ENCODE results near the gene OSMR. TPM values are rescaled to one million over a fixed set of nuclear protein-coding genes. Genes with fewer than 3 reads are reported as not detected.

OSMR gene
- polyA plus RNA-seq, 4 donors, result 0.22 to 9.2 (median 1.7) TPM

DNA sequence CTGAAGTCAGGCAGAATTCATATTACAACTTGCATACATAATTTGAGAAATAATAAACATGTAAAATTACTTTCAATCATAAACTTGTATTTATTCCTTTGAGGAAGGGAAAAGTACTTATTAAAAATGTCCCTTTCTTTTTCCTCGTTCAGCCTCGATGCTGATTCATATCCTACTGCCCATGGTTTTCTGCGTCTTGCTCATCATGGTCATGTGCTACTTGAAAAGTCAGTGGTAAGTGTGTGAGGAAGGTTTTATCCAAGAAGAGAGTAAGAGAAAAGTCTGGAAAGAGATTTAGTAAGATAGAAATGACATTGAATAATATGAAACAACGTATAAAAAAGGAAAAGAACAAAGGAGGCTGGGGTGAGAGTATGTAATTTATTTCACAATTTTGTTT lies 85.9 kb downstream of the OSMR start:
- FAIRE-seq, result no peak
- Histone ChIP-seq H3K4me1 (ENCODE audit: control insufficient read depth in 3 of 3, insufficient read depth in 2 of 3, low read depth in 1 of 3, low read length in 2 of 3) (no peaks in the 10 kb centered on the region), H3K27me3 (ENCODE audit: control insufficient read depth in 3 of 3, insufficient read depth in 3 of 3, low read length in 3 of 3) (no peaks in the 10 kb centered on the region), H3K27ac (ENCODE audit: low read depth in 1 of 3, low read length in 2 of 3) (no peak overlapping the region), H3K9me3 (ENCODE audit: control insufficient read depth in 2 of 2, insufficient read depth in 1 of 2, low read depth in 1 of 2, low read length in 1 of 2) (no peaks in the 10 kb centered on the region), H3K4me3 (ENCODE audit: low read depth in 1 of 3, low read length in 3 of 3) (no peak overlapping the region), H3K36me3 (ENCODE audit: control insufficient read depth in 3 of 3, insufficient read depth in 2 of 3, low read depth in 1 of 3, low read length in 3 of 3) (peaks cover 0 to 2% (median 0%) of the 10 kb centered on the region in 3 donors)
- 76 to 90% (median 84%) methylated on average over 4 of the region's 4 CpGs for WGBS, 3 donors
- DNase-seq, result no peak

DNA sequence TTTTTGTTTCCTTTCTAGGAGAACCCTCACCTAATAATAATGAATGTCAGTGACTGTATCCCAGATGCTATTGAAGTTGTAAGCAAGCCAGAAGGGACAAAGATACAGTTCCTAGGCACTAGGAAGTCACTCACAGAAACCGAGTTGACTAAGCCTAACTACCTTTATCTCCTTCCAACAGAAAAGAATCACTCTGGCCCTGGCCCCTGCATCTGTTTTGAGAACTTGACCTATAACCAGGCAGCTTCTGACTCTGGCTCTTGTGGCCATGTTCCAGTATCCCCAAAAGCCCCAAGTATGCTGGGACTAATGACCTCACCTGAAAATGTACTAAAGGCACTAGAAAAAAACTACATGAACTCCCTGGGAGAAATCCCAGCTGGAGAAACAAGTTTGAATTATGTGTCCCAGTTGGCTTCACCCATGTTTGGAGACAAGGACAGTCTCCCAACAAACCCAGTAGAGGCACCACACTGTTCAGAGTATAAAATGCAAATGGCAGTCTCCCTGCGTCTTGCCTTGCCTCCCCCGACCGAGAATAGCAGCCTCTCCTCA lies 87.1 kb downstream of the OSMR start:
- no peaks in the 10 kb centered on the region for H3K4me1 ChIP-seq (ENCODE audit: control insufficient read depth in 3 of 3, insufficient read depth in 2 of 3, low read depth in 1 of 3, low read length in 2 of 3)
- H3K36me3 ChIP-seq (ENCODE audit: control insufficient read depth in 3 of 3, insufficient read depth in 2 of 3, low read depth in 1 of 3, low read length in 3 of 3), result peaks cover 0 to 6% (median 0%) of the 10 kb centered on the region in 3 donors
- FAIRE-seq (no peak), DNase-seq (no peak)
- no peaks in the 10 kb centered on the region for H3K9me3 ChIP-seq (ENCODE audit: control insufficient read depth in 2 of 2, insufficient read depth in 1 of 2, low read depth in 1 of 2, low read length in 1 of 2)
- no peak overlapping the region for H3K4me3 ChIP-seq (ENCODE audit: low read depth in 1 of 3, low read length in 3 of 3)
- no peaks in the 10 kb centered on the region for H3K27me3 ChIP-seq (ENCODE audit: control insufficient read depth in 3 of 3, insufficient read depth in 3 of 3, low read length in 3 of 3)
- WGBS, 3 donors, result 75 to 86% (median 83%) methylated on average over 4 of the region's 4 CpGs
- no peak overlapping the region for H3K27ac ChIP-seq (ENCODE audit: low read depth in 1 of 3, low read length in 2 of 3)

DNA sequence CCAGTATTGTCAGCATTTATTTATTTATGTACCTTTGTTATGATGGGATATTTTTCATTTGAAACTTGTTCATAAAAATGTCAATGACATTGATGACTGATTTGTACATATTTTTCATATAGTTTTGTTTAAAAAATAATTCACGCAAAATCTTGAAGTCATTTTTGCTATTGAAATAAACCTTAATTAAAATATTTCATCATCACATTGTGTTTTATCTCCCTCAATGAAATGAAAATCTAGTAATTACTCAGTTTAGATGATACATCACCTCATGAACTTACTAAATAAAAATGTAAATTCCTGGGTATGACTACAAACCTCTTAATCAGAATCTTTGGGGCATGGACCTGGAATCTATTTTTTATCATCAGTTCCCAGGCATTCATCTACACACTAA lies 89.6 kb downstream of the OSMR start:
- Histone ChIP-seq H3K4me1 (ENCODE audit: control insufficient read depth in 3 of 3, insufficient read depth in 2 of 3, low read depth in 1 of 3, low read length in 2 of 3) (no peaks in the 10 kb centered on the region), H3K36me3 (ENCODE audit: control insufficient read depth in 3 of 3, insufficient read depth in 2 of 3, low read depth in 1 of 3, low read length in 3 of 3) (peaks cover 0 to 6% (median 0%) of the 10 kb centered on the region in 3 donors), H3K27ac (ENCODE audit: low read depth in 1 of 3, low read length in 2 of 3) (no peak overlapping the region), H3K27me3 (ENCODE audit: control insufficient read depth in 3 of 3, insufficient read depth in 3 of 3, low read length in 3 of 3) (no peaks in the 10 kb centered on the region), H3K9me3 (ENCODE audit: control insufficient read depth in 2 of 2, insufficient read depth in 1 of 2, low read depth in 1 of 2, low read length in 1 of 2) (no peaks in the 10 kb centered on the region), H3K4me3 (ENCODE audit: low read depth in 1 of 3, low read length in 3 of 3) (no peak overlapping the region)
- WGBS, 3 donors, result 55 to 100% (median 96%) methylated on average over 1 of the region's 1 CpG
- FAIRE-seq (no peak), DNase-seq (no peak)

- 94 to 100% (median 96%) methylated on average over 6 of the region's 6 CpGs for WGBS, 3 donors
- Histone ChIP-seq H3K4me1 (ENCODE audit: control insufficient read depth in 3 of 3, insufficient read depth in 2 of 3, low read depth in 1 of 3, low read length in 2 of 3) (no peaks in the 10 kb centered on the region), H3K27ac (ENCODE audit: low read depth in 1 of 3, low read length in 2 of 3) (no peak overlapping the region), H3K9me3 (ENCODE audit: control insufficient read depth in 2 of 2, insufficient read depth in 1 of 2, low read depth in 1 of 2, low read length in 1 of 2) (no peaks in the 10 kb centered on the region), H3K27me3 (ENCODE audit: control insufficient read depth in 3 of 3, insufficient read depth in 3 of 3, low read length in 3 of 3) (no peaks in the 10 kb centered on the region), H3K4me3 (ENCODE audit: low read depth in 1 of 3, low read length in 3 of 3) (no peak overlapping the region), H3K36me3 (ENCODE audit: control insufficient read depth in 3 of 3, insufficient read depth in 2 of 3, low read depth in 1 of 3, low read length in 3 of 3) (peaks cover 0 to 6% (median 0%) of the 10 kb centered on the region in 3 donors)
- FAIRE-seq (no peak), DNase-seq (no peak)
Observed at GRCh38 chr5:38936269-38936668, 90.5 kb downstream of the OSMR start.

- FAIRE-seq (no peak), DNase-seq (no peak)
- 93 to 94% (median 94%) methylated on average over 1 of the region's 1 CpG for WGBS, 3 donors
- H3K4me1 ChIP-seq (ENCODE audit: control insufficient read depth in 3 of 3, insufficient read depth in 2 of 3, low read depth in 1 of 3, low read length in 2 of 3), result no peaks in the 10 kb centered on the region
- no peaks in the 10 kb centered on the region for H3K27me3 ChIP-seq (ENCODE audit: control insufficient read depth in 3 of 3, insufficient read depth in 3 of 3, low read length in 3 of 3)
- H3K4me3 ChIP-seq (ENCODE audit: low read depth in 1 of 3, low read length in 3 of 3), result no peak overlapping the region
- H3K9me3 ChIP-seq (ENCODE audit: control insufficient read depth in 2 of 2, insufficient read depth in 1 of 2, low read depth in 1 of 2, low read length in 1 of 2), result no peaks in the 10 kb centered on the region
- H3K27ac ChIP-seq (ENCODE audit: low read depth in 1 of 3, low read length in 2 of 3), result no peak overlapping the region
- H3K36me3 ChIP-seq (ENCODE audit: control insufficient read depth in 3 of 3, insufficient read depth in 2 of 3, low read depth in 1 of 3, low read length in 3 of 3), result peaks cover 7 to 11% (median 7%) of the 10 kb centered on the region in 3 donors
Observed at GRCh38 chr5:38938424-38938823, 92.6 kb downstream of the OSMR start.

- H3K27ac ChIP-seq (ENCODE audit: low read depth in 1 of 3, low read length in 2 of 3), result no peak overlapping the region
- WGBS, 3 donors, result 72 to 87% (median 75%) methylated on average over 1 of the region's 1 CpG
- H3K4me1 ChIP-seq (ENCODE audit: control insufficient read depth in 3 of 3, insufficient read depth in 2 of 3, low read depth in 1 of 3, low read length in 2 of 3), result no peaks in the 10 kb centered on the region
- H3K9me3 ChIP-seq (ENCODE audit: control insufficient read depth in 2 of 2, insufficient read depth in 1 of 2, low read depth in 1 of 2, low read length in 1 of 2), result no peaks in the 10 kb centered on the region
- FAIRE-seq, result no peak
- no peaks in the 10 kb centered on the region for H3K27me3 ChIP-seq (ENCODE audit: control insufficient read depth in 3 of 3, insufficient read depth in 3 of 3, low read length in 3 of 3)
- peaks cover 7 to 14% (median 8%) of the 10 kb centered on the region in 3 donors for H3K36me3 ChIP-seq (ENCODE audit: control insufficient read depth in 3 of 3, insufficient read depth in 2 of 3, low read depth in 1 of 3, low read length in 3 of 3)
- DNase-seq, result no peak
- H3K4me3 ChIP-seq (ENCODE audit: low read depth in 1 of 3, low read length in 3 of 3), result no peak overlapping the region
Observed at GRCh38 chr5:38938973-38939372, 93.2 kb downstream of the OSMR start.

GRCh38 chr5:38940230-38940858 lies 94.5 kb downstream of the OSMR start:
- Histone ChIP-seq H3K36me3 (ENCODE audit: control insufficient read depth in 3 of 3, insufficient read depth in 2 of 3, low read depth in 1 of 3, low read length in 3 of 3) (peaks cover 7 to 16% (median 11%) of the 10 kb centered on the region in 3 donors), H3K9me3 (ENCODE audit: control insufficient read depth in 2 of 2, insufficient read depth in 1 of 2, low read depth in 1 of 2, low read length in 1 of 2) (no peaks in the 10 kb centered on the region), H3K4me1 (ENCODE audit: control insufficient read depth in 3 of 3, insufficient read depth in 2 of 3, low read depth in 1 of 3, low read length in 2 of 3) (no peaks in the 10 kb centered on the region), H3K4me3 (ENCODE audit: low read depth in 1 of 3, low read length in 3 of 3) (no peak overlapping the region), H3K27me3 (ENCODE audit: control insufficient read depth in 3 of 3, insufficient read depth in 3 of 3, low read length in 3 of 3) (no peaks in the 10 kb centered on the region), H3K27ac (ENCODE audit: low read depth in 1 of 3, low read length in 2 of 3) (no peak overlapping the region)
- no peak for DNase-seq
- WGBS, 3 donors, result 52 to 69% (median 67%) methylated on average over 2 of the region's 2 CpGs
- no peak for FAIRE-seq

DNA sequence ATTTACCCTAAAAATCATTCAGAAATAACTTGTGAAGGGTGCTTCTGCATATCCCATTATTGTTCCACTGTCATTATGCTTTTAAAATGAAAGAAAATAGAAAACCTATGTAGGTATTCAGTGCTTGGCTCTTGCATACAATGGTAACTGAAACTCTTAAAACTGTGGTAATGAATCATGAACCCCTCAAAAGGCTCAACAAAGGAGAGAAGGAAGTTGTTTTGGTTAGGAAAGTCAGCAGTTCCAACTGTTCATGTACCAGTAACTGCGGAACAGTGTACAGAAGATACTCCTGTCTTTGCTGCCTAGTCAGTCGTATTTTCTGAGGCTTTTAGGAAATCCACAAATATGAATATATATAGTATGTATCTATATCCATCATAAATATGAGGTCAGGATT lies 96.1 kb downstream of the OSMR start:
- FAIRE-seq (no peak), DNase-seq (no peak)
- no peaks in the 10 kb centered on the region for H3K4me1 ChIP-seq (ENCODE audit: control insufficient read depth in 3 of 3, insufficient read depth in 2 of 3, low read depth in 1 of 3, low read length in 2 of 3)
- peaks cover 9 to 13% (median 13%) of the 10 kb centered on the region in 3 donors for H3K36me3 ChIP-seq (ENCODE audit: control insufficient read depth in 3 of 3, insufficient read depth in 2 of 3, low read depth in 1 of 3, low read length in 3 of 3)
- no peak overlapping the region for H3K27ac ChIP-seq (ENCODE audit: low read depth in 1 of 3, low read length in 2 of 3)
- no peaks in the 10 kb centered on the region for H3K9me3 ChIP-seq (ENCODE audit: control insufficient read depth in 2 of 2, insufficient read depth in 1 of 2, low read depth in 1 of 2, low read length in 1 of 2)
- no peak overlapping the region for H3K4me3 ChIP-seq (ENCODE audit: low read depth in 1 of 3, low read length in 3 of 3)
- 96 to 100% (median 97%) methylated on average over 2 of the region's 2 CpGs for WGBS, 3 donors
- H3K27me3 ChIP-seq (ENCODE audit: control insufficient read depth in 3 of 3, insufficient read depth in 3 of 3, low read length in 3 of 3), result no peaks in the 10 kb centered on the region

- Histone ChIP-seq H3K27ac (ENCODE audit: low read depth in 1 of 3, low read length in 2 of 3) (no peak overlapping the region), H3K4me1 (ENCODE audit: control insufficient read depth in 3 of 3, insufficient read depth in 2 of 3, low read depth in 1 of 3, low read length in 2 of 3) (no peaks in the 10 kb centered on the region), H3K4me3 (ENCODE audit: low read depth in 1 of 3, low read length in 3 of 3) (no peak overlapping the region), H3K36me3 (ENCODE audit: control insufficient read depth in 3 of 3, insufficient read depth in 2 of 3, low read depth in 1 of 3, low read length in 3 of 3) (peaks cover 10 to 14% (median 11%) of the 10 kb centered on the region in 3 donors), H3K9me3 (ENCODE audit: control insufficient read depth in 2 of 2, insufficient read depth in 1 of 2, low read depth in 1 of 2, low read length in 1 of 2) (no peaks in the 10 kb centered on the region), H3K27me3 (ENCODE audit: control insufficient read depth in 3 of 3, insufficient read depth in 3 of 3, low read length in 3 of 3) (no peaks in the 10 kb centered on the region)
- 87 to 94% (median 90%) methylated on average over 4 of the region's 4 CpGs for WGBS, 3 donors
- FAIRE-seq, result no peak
- DNase-seq, result no peak
Observed at GRCh38 chr5:38944282-38944681, 98.5 kb downstream of the OSMR start.

Data from small intestine (tissue), 7 donors.